GM19238 (cell line): ENCODE measurements around the gene SLC9A9.

Source experiments
- DNase-seq: peaks from one replicate; pipeline ENCODE4 v3.0.0; 2011; ENCODE audit warnings: low spot score; ENCODE audit not compliant: insufficient read length

The SLC9A9 gene

GRCh38 chr3:143256416-143256815 is 591.9 kb downstream of the SLC9A9 start:
- no peak for DNase-seq

GRCh38 chr3:143255739-143256138 is 592.5 kb downstream of the SLC9A9 start:
- DNase-seq = no peak

GRCh38 chr3:143252931-143253330 is 595.3 kb downstream of the SLC9A9 start:
- no peak for DNase-seq

GRCh38 chr3:143249014-143249413 is 599.3 kb downstream of the SLC9A9 start:
- no peak for DNase-seq

GRCh38 chr3:143247073-143247472 is 601.2 kb downstream of the SLC9A9 start:
- no peak for DNase-seq

- DNase-seq = no peak
These were observed 602.6 kb downstream of the SLC9A9 start for GRCh38 chr3:143245692-143246091.

- DNase-seq = no peak
These were observed 603.7 kb downstream of the SLC9A9 start for GRCh38 chr3:143244516-143245063.

- DNase-seq = no peak
These were observed 604.6 kb downstream of the SLC9A9 start for GRCh38 chr3:143243686-143244085.

GRCh38 chr3:143242691-143243090 is 605.6 kb downstream of the SLC9A9 start:
- no peak for DNase-seq

- DNase-seq = no peak
These were observed 606.2 kb downstream of the SLC9A9 start for GRCh38 chr3:143242101-143242500.

- no peak for DNase-seq
These were observed 606.8 kb downstream of the SLC9A9 start for GRCh38 chr3:143241481-143241951.

GRCh38 chr3:143240886-143241285 is 607.4 kb downstream of the SLC9A9 start:
- DNase-seq = no peak

- no peak for DNase-seq
These were observed 609.2 kb downstream of the SLC9A9 start for GRCh38 chr3:143239031-143239430.

GRCh38 chr3:143237077-143237627 is 611.1 kb downstream of the SLC9A9 start:
- no peak for DNase-seq

- DNase-seq = no peak
These were observed 611.9 kb downstream of the SLC9A9 start for GRCh38 chr3:143236226-143236964.

- DNase-seq = no peak
These were observed 612.6 kb downstream of the SLC9A9 start for GRCh38 chr3:143235614-143236204.

- no peak for DNase-seq
These were observed 613.7 kb downstream of the SLC9A9 start for GRCh38 chr3:143234526-143234925.

GRCh38 chr3:143232981-143233380 is 615.3 kb downstream of the SLC9A9 start:
- no peak for DNase-seq

- DNase-seq = no peak
These were observed 619.9 kb downstream of the SLC9A9 start for GRCh38 chr3:143228405-143228804.

GRCh38 chr3:143226678-143227291 is 621.5 kb downstream of the SLC9A9 start:
- DNase-seq = no peak

GRCh38 chr3:143224716-143225115 is 623.6 kb downstream of the SLC9A9 start:
- DNase-seq = no peak

GRCh38 chr3:143222981-143223380 is 625.3 kb downstream of the SLC9A9 start:
- no peak for DNase-seq
